Measurements from ENCODE around the gene ABCA12. TPM values are rescaled to one million over a fixed set of nuclear protein-coding genes. Genes with fewer than 3 reads are reported as not detected.

Gene ABCA12
- polyA plus RNA-seq, 1 of the 3 experiments (the other 2 are of a cell fraction) = 0.07 TPM

DNA sequence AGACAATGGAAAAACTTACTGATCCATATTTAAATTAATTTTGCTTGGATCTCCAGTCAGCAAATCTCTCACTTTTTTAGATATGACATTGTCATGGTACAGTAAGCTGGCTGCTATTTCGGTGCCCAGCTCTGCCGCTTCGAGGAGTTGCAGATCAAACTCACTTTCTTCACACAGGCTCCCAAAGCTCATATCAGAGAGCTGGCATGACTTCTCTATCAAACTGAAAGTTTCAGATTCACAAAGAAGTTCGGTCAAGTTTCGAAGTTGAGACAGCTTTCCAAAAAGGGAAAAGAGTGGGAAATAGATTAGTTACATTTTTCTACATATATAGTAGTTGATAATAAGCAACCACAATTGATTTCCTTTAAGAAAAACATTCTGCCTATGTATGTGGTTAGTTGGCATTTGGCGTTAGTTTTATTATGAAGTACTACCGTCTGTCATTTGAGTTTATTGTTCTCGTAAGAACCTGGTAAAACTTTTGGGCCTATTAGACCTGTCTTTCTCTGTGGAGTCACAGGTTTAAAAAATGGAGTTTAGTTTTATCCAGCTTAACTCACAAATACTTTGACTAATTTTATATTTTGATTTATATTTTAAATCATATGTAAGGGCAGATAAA, 118.8 kb downstream of the ABCA12 start:
- Histone ChIP-seq H3K9me2 (no peaks in the 10 kb centered on the region), H3K4me1 (ENCODE audit: control insufficient read depth in 1 of 2, insufficient read depth in 2 of 2, low read depth in 1 of 2, low read length in 1 of 2) (no peaks in the 10 kb centered on the region), H3K4me2 (no peak overlapping the region), H3K4me3 (ENCODE audit: low read depth in 2 of 2, low read length in 1 of 2) (no peak overlapping the region), H3K27ac (ENCODE audit: low read depth in 2 of 2, low read length in 1 of 2) (no peak overlapping the region), H3K9ac (no peak overlapping the region), H3K36me3 (replicated peaks in 1 of 2; ENCODE audit: control insufficient read depth in 1 of 2, insufficient read depth in 2 of 2, low read length in 1 of 2) (no peaks in the 10 kb centered on the region), H3K9me3 (no peaks in the 10 kb centered on the region), H3K27me3 (ENCODE audit: insufficient read depth) (no peaks in the 10 kb centered on the region), H4K20me1 (ENCODE audit: insufficient read depth) (no peaks in the 10 kb centered on the region), H2AFZ (ENCODE audit: low read depth) (no peak overlapping the region), H3F3A (replicated peaks; ENCODE audit: insufficient read depth) (no peaks in the 10 kb centered on the region), H3K79me2 (ENCODE audit: insufficient read depth) (no peaks in the 10 kb centered on the region)
- TF ChIP-seq RAD21 (IDR thresholded peaks at IDR 0.05; ENCODE audit: low read length) = no peak
- TF ChIP-seq GABPA (IDR thresholded peaks at IDR 0.05; ENCODE audit: low read depth) = no peak
- TF ChIP-seq TAF1 (IDR thresholded peaks at IDR 0.05; ENCODE audit: borderline replicate concordance, low read depth, low read length) = no peak
- no peak for TF ChIP-seq SIN3A (IDR thresholded peaks at IDR 0.05; ENCODE audit: borderline replicate concordance, low read depth, low read length)
- TF ChIP-seq RCOR1 (IDR thresholded peaks at IDR 0.05; ENCODE audit: low read length) = no peak
- no peak for TF ChIP-seq MAX (IDR thresholded peaks at IDR 0.05; ENCODE audit: low read depth)
- TF ChIP-seq RFX5 (IDR thresholded peaks at IDR 0.05; ENCODE audit: low read length) = no peak
- no peak for TF ChIP-seq USF1 (IDR thresholded peaks at IDR 0.05; ENCODE audit: borderline replicate concordance, low read depth)
- no peak for TF ChIP-seq REST (IDR thresholded peaks at IDR 0.05; ENCODE audit: low read depth, low read length)
- TF ChIP-seq, protein P1, sequence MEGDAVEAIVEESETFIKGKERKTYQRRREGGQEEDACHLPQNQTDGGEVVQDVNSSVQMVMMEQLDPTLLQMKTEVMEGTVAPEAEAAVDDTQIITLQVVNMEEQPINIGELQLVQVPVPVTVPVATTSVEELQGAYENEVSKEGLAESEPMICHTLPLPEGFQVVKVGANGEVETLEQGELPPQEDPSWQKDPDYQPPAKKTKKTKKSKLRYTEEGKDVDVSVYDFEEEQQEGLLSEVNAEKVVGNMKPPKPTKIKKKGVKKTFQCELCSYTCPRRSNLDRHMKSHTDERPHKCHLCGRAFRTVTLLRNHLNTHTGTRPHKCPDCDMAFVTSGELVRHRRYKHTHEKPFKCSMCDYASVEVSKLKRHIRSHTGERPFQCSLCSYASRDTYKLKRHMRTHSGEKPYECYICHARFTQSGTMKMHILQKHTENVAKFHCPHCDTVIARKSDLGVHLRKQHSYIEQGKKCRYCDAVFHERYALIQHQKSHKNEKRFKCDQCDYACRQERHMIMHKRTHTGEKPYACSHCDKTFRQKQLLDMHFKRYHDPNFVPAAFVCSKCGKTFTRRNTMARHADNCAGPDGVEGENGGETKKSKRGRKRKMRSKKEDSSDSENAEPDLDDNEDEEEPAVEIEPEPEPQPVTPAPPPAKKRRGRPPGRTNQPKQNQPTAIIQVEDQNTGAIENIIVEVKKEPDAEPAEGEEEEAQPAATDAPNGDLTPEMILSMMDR (IDR thresholded peaks at IDR 0.05) = no peak
- TF ChIP-seq NFIC (IDR thresholded peaks at IDR 0.05; ENCODE audit: borderline replicate concordance) = no peak
- TF ChIP-seq CHD2 (IDR thresholded peaks at IDR 0.05; ENCODE audit: low read length, partially characterized antibody) = no peak
- TF ChIP-seq, protein P2, sequence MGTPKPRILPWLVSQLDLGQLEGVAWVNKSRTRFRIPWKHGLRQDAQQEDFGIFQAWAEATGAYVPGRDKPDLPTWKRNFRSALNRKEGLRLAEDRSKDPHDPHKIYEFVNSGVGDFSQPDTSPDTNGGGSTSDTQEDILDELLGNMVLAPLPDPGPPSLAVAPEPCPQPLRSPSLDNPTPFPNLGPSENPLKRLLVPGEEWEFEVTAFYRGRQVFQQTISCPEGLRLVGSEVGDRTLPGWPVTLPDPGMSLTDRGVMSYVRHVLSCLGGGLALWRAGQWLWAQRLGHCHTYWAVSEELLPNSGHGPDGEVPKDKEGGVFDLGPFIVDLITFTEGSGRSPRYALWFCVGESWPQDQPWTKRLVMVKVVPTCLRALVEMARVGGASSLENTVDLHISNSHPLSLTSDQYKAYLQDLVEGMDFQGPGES (IDR thresholded peaks at IDR 0.05; ENCODE audit: low read depth, low read length) = no peak
- TF ChIP-seq ZBTB33 (IDR thresholded peaks at IDR 0.05; ENCODE audit: borderline replicate concordance, low read depth) = no peak
- TF ChIP-seq FOSL2 (IDR thresholded peaks at IDR 0.05; ENCODE audit: borderline replicate concordance, low read depth) = no peak
- no peak for TF ChIP-seq EP300 (IDR thresholded peaks at IDR 0.05; ENCODE audit: borderline replicate concordance in 1 of 2, low read depth in 1 of 2, low read length in 1 of 2)
- no peak for TF ChIP-seq USF2 (IDR thresholded peaks at IDR 0.05; ENCODE audit: borderline replicate concordance, low read depth, low read length)
- TF ChIP-seq EZH2phosphoT487 (IDR thresholded peaks at IDR 0.05; ENCODE audit: borderline replicate concordance, low read depth) = no peak
- TF ChIP-seq GATA2 (CRISPR knock-in tag; IDR thresholded peaks at IDR 0.05) = no peak
- no peak for TF ChIP-seq ELF1 (IDR thresholded peaks at IDR 0.05)
- POLR2A ChIA-PET = no interaction called here
- DNase-seq = no peak
- WGBS (ENCODE audit: low lambda C conversion rate) = 89% methylated on average over 8 of the region's 8 CpGs
- CTCF ChIA-PET = no interaction called here
